ENCODE data around the gene CCDC171. TPM values are rescaled to one million over a fixed set of nuclear protein-coding genes. Genes with fewer than 3 reads are reported as not detected.

The CCDC171 gene
- total RNA-seq, 2 experiments from 2014 or later = 10.4 to 18.2 TPM

DNA sequence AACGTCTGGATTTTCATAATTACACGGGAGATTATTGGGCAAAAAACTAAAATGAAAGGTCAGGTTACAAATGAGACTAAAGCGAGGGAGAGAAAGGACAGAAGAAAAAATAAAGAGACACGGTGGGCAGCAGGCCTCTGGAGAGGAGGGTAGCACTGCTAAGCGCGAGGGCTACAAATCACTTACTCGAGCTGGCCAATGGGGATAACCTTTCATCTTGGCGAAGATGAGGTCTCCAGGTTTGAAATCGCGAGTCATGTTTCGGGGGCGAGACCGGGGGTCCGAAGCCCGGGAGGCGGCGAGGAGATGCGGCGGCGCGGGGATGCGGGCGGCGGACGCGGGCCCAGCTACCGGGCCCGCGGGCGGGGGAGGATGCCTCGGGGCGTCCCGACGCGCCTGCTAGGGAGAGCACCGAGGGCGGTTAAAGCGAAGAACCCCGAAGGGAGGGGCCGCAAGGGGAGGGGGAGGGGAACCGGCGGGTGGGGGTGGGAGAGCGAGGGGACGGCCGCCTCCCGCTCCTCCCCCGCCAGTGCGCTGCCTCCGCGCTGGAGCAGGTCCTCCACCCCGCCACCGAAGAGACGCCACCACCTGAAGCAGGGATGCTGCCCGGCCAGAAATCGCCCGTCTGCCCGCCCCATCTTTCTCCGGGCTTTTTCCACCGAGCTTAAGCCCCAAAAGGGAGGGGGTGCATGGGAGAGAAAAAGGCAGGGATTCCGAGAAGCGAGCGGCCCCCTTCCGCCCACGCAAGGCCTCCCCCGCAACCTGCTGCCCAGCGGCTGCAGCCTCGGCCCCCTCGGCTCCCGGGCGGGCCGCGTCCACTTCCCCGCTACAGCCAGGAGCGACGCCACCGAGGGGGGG, 42.7 kb upstream of the CCDC171 start:
- no TSS peak for BruUV-seq (replicated peaks)
- H3K36me3 ChIP-seq (ENCODE audit: insufficient read depth, low read length) = peaks cover 49% of the 10 kb centered on the region
- H2AFZ ChIP-seq (ENCODE audit: low read length) = peak overlapping the region; percentile 56
- peak overlapping the region; percentile 99 for H3K4me3 ChIP-seq (ENCODE audit: low read depth, low read length, poor library complexity, severe bottlenecking)
- H3K9me2 ChIP-seq (ENCODE audit: insufficient read depth, low read length) = no peaks in the 10 kb centered on the region
- H3K4me1 ChIP-seq (ENCODE audit: insufficient read depth, low read length, poor library complexity, severe bottlenecking) = peaks cover 47% of the 10 kb centered on the region
- H3K27ac ChIP-seq (ENCODE audit: low read depth, low read length, poor library complexity, severe bottlenecking) = peak overlapping the region; percentile 82
- peak overlapping the region; percentile 91 for H3K4me2 ChIP-seq (ENCODE audit: low read length)
- TF ChIP-seq EZH2phosphoT487 (IDR thresholded peaks at IDR 0.05; ENCODE audit: borderline replicate concordance, low read depth, low read length) (no peak), CTCF (conservative IDR thresholded peaks at IDR 0.05; ENCODE audit: low read length) (no peak)
- peaks cover 31% of the 10 kb centered on the region for H4K20me1 ChIP-seq (ENCODE audit: insufficient read depth, low read length)
- DNase-seq (ENCODE audit: low spot score) = peak; percentile 78
- peaks cover 53% of the 10 kb centered on the region for H3K79me2 ChIP-seq (ENCODE audit: insufficient read depth, low read depth, low read length)
- intact Hi-C loops (cut with micrococcal nuclease; ENCODE audit: unreplicated experiment) = loop anchor here (2.0 kb wide), 1 partner anchor 97 kb away; no protein-coding TSS in a partner anchor
- ChIA-PET POLR2A (interaction anchor here (0.7 to 4.6 kb wide), 5 partner anchors 11 to 42 kb away, joined by 3 to 110 read pairs (median 5); partner anchors contain the start of gene CCDC171), CTCF (ENCODE audit: unreplicated experiment) (interaction anchor here (1.5 kb wide), 1 partner anchor 97 kb away, joined by 3 read pairs; no protein-coding TSS in a partner anchor)
- no peaks in the 10 kb centered on the region for H3K9me3 ChIP-seq (ENCODE audit: low read length)

- POLR2A ChIA-PET = interaction anchor here (0.7 to 4.6 kb wide), 9 partner anchors 11 to 88 kb away, joined by 3 to 110 read pairs (median 4); partner anchors contain the start of genes CCDC171 and SNAPC3
- intact Hi-C loops (cut with micrococcal nuclease; ENCODE audit: unreplicated experiment) = loop anchor here (1.0 to 2.0 kb wide), 3 partner anchors 41 to 96 kb away; partner anchors contain the start of gene SNAPC3
- Histone ChIP-seq H3K27ac (ENCODE audit: low read depth, low read length, poor library complexity, severe bottlenecking) (peak within 1 kb of the TSS; percentile 82), H3K79me2 (ENCODE audit: insufficient read depth, low read depth, low read length) (peaks cover 45% of the 10 kb centered on the region), H3K9me2 (ENCODE audit: insufficient read depth, low read length) (no peaks in the 10 kb centered on the region), H3K4me2 (ENCODE audit: low read length) (peak within 1 kb of the TSS; percentile 91), H3K4me3 (ENCODE audit: low read depth, low read length, poor library complexity, severe bottlenecking) (peak within 1 kb of the TSS; percentile 99), H3K4me1 (ENCODE audit: insufficient read depth, low read length, poor library complexity, severe bottlenecking) (peaks cover 47% of the 10 kb centered on the region), H3K9me3 (ENCODE audit: low read length) (no peaks in the 10 kb centered on the region), H3K36me3 (ENCODE audit: insufficient read depth, low read length) (peaks cover 40% of the 10 kb centered on the region), H4K20me1 (ENCODE audit: insufficient read depth, low read length) (peaks cover 31% of the 10 kb centered on the region), H2AFZ (ENCODE audit: low read length) (peak within 1 kb of the TSS; percentile 56)
- no TSS peak for BruUV-seq (replicated peaks)
- TF ChIP-seq CTCF (conservative IDR thresholded peaks at IDR 0.05; ENCODE audit: low read length) (0 out of 2 replicates have a peak, but pooled peaks have one; percentile 19), EZH2phosphoT487 (IDR thresholded peaks at IDR 0.05; ENCODE audit: borderline replicate concordance, low read depth, low read length) (no peak)
- peak; percentile 94 for DNase-seq (ENCODE audit: low spot score)
- CTCF ChIA-PET (ENCODE audit: unreplicated experiment) = interaction anchor here (1.5 kb wide), 1 partner anchor 96 kb away, joined by 3 read pairs; no protein-coding TSS in a partner anchor
Measured at GRCh38 chr9:15510789-15511575, 41.9 kb upstream of the CCDC171 start, which contains the start of gene PSIP1. TSS of gene PSIP1 (minus strand) at chr9:15510970. CDS start at chr9:15510188, 782 bp downstream.
